ENCODE measurements around the gene KLHL35.

KLHL35 gene

GRCh38 chr11:75440960-75441803 is 8.2 kb upstream of the KLHL35 start:
- no peak for DNase-seq (ENCODE audit: low spot score)

- DNase-seq (ENCODE audit: low spot score), result no peak
Observed at GRCh38 chr11:75439495-75440120, 6.6 kb upstream of the KLHL35 start.

- DNase-seq (ENCODE audit: low spot score), result no peak
Observed at GRCh38 chr11:75439026-75439425, 6.0 kb upstream of the KLHL35 start.

- DNase-seq (ENCODE audit: low spot score), result peak; percentile 34
Observed at GRCh38 chr11:75437966-75438659, 5.1 kb upstream of the KLHL35 start.

GRCh38 chr11:75436806-75437205 is 3.8 kb upstream of the KLHL35 start:
- DNase-seq (ENCODE audit: low spot score), result no peak

- no peak for DNase-seq (ENCODE audit: low spot score)
Observed at GRCh38 chr11:75435571-75435925, 2.5 kb upstream of the KLHL35 start.

- DNase-seq (ENCODE audit: low spot score), result no peak
Observed at GRCh38 chr11:75434886-75435570, 2.0 kb upstream of the KLHL35 start.

- no peak for DNase-seq (ENCODE audit: low spot score)
Observed at GRCh38 chr11:75434051-75434450, 1.0 kb upstream of the KLHL35 start.

GRCh38 chr11:75433443-75433842 is 440 bp upstream of the KLHL35 start:
- no peak for DNase-seq (ENCODE audit: low spot score)

GRCh38 chr11:75431533-75432525 is 1.2 kb downstream of the KLHL35 start:
- DNase-seq (ENCODE audit: low spot score), result peak; percentile 33

GRCh38 chr11:75430714-75431532 is 2.1 kb downstream of the KLHL35 start:
- no peak for DNase-seq (ENCODE audit: low spot score)

- DNase-seq (ENCODE audit: low spot score), result peak; percentile 95
Observed at GRCh38 chr11:75429902-75430713, 2.9 kb downstream of the KLHL35 start.

- DNase-seq (ENCODE audit: low spot score), result no peak
Observed at GRCh38 chr11:75429641-75429901, 3.4 kb downstream of the KLHL35 start.

GRCh38 chr11:75428989-75429640 is 3.9 kb downstream of the KLHL35 start:
- no peak for DNase-seq (ENCODE audit: low spot score)

GRCh38 chr11:75428281-75428724 is 4.7 kb downstream of the KLHL35 start:
- peak; percentile 93 for DNase-seq (ENCODE audit: low spot score)

GRCh38 chr11:75427181-75427580 is 5.8 kb downstream of the KLHL35 start:
- DNase-seq (ENCODE audit: low spot score), result no peak

GRCh38 chr11:75426720-75427086 is 6.3 kb downstream of the KLHL35 start:
- DNase-seq (ENCODE audit: low spot score), result no peak

- DNase-seq (ENCODE audit: low spot score), result no peak
Observed at GRCh38 chr11:75425422-75425821, 7.6 kb downstream of the KLHL35 start.

- DNase-seq (ENCODE audit: low spot score), result no peak
Observed at GRCh38 chr11:75424396-75424795, 8.6 kb downstream of the KLHL35 start.

Data from AG20443 (cell line).